ENCODE data around the gene TMEM115.

Gene TMEM115

DNA sequence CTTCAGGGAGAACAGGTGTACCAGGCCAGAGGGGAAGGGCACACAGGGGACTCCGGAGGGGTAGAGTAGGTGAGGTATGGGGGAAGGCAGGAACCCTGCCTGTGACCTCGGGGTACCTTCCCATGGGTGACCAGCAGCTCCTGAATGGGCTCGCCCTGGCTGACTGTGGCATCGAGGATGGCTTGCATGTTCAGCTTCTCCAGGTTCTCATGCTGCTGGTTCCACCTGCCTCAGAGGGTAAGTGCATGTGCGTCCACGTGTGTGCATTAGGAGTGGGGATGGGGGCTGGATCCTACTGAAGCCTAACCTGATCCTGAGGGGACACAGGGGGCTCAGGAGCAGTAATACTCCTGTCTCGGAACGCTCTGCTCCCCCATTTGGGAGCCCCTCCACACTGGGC, 14.3 kb downstream of the TMEM115 start:
- H3K27ac ChIP-seq: no peak overlapping the region; the same call in 1 of the 2 replicates
- TF ChIP-seq ZFX (IDR thresholded peaks at IDR 0.05; ENCODE audit: borderline replicate concordance): no peak
- TF ChIP-seq, protein P1, sequence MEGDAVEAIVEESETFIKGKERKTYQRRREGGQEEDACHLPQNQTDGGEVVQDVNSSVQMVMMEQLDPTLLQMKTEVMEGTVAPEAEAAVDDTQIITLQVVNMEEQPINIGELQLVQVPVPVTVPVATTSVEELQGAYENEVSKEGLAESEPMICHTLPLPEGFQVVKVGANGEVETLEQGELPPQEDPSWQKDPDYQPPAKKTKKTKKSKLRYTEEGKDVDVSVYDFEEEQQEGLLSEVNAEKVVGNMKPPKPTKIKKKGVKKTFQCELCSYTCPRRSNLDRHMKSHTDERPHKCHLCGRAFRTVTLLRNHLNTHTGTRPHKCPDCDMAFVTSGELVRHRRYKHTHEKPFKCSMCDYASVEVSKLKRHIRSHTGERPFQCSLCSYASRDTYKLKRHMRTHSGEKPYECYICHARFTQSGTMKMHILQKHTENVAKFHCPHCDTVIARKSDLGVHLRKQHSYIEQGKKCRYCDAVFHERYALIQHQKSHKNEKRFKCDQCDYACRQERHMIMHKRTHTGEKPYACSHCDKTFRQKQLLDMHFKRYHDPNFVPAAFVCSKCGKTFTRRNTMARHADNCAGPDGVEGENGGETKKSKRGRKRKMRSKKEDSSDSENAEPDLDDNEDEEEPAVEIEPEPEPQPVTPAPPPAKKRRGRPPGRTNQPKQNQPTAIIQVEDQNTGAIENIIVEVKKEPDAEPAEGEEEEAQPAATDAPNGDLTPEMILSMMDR (IDR thresholded peaks at IDR 0.05): no peak

DNA sequence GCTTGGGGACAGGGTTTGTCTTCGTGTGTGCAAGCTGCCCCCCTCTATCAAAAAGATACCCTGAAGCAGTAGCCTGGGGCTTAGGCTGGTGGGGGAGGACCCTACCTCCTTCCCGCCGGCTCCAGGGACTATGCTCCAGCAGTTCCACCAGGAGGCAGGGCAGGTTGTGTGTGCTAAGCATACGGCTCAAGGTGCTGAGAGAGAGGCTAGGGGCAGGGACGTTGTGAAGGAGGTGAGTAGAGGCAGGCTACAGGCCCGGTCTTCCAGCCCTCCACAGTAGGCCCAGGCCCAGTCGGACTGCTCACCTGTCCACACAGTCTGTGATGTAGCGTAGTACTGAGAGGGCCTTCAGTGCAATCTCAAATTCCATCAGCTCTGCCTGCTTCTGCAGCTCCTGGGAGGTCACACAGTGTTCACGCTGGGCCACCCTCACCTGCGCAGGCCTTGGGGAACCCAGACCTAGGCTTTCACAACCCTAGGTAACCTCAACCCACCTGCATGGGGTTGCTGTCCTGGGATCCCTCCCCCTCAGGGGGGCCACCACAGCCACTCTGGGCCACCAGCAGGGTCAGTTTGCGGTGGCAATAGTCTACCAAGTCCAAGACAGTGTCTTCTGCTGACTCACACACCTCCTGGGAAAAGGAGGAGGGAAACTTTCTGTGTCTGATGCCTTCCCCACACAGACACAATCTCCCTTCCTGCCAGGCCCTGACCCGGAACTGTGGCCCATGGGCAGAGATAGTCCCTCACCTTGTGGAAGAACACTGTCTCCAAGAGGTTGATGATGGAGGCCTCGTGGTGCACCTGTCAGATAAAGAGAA, 16.3 kb downstream of the TMEM115 start:
- no peak overlapping the region for H3K27ac ChIP-seq
- no peak for TF ChIP-seq ZFX (IDR thresholded peaks at IDR 0.05; ENCODE audit: borderline replicate concordance)
- TF ChIP-seq, protein P1 (IDR thresholded peaks at IDR 0.05): no peak

DNA sequence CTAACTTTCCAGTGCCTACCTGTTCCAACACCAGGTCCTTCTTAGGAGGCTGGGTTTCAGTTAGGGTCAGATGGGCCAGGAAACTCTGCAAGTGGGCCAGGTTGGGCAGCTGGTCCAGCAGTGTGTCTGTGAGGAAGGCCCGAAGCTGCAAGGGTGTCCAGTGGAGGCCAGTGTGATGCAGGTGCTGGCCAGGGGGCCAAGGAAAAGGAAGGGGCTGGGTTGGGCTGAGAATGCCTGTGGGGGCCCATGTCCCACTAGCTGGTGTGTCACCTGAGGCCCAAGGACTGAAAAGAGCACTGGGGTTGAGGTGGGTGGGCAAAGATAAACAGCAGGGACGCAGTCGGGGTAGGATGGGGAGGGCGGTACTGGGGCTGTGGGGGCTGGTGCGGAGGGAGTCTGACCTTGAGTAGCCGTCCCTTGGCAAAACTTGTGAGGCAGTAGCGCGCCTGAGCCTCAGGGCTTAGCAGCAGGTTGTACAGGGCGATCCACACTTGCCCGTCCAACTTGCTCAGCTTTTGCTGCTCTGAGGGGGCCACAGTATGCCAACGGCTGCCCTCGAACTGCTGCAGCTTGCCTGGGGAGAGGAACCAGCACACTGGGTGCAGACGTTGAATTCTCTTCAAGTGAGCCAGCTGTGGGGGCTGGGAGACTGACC, 17.2 kb downstream of the TMEM115 start:
- no peak for TF ChIP-seq ZFX (IDR thresholded peaks at IDR 0.05; ENCODE audit: borderline replicate concordance)
- TF ChIP-seq, protein P1 (IDR thresholded peaks at IDR 0.05): no peak

DNA sequence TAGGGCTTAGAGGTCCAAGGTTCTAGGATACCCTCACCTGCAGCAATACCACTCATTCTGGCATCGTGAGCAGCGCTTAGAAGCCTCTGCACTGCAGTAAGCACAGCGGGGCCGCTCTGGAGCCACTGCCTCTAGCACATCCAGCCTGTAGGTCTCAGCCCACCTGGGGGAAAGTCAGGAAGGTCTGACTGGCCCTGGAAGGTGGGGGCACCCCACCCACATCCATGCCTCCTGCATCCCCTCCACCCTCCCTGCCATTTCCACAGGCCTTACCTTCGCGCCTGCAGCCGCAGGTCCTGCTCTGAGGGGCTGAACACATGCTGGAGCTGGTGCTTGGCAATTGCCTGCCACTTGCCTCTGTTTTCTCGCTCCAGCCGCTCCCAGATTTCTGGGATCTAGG, 17.8 kb downstream of the TMEM115 start:
- TF ChIP-seq, protein P1 (IDR thresholded peaks at IDR 0.05): no peak
- no peak for TF ChIP-seq ZFX (IDR thresholded peaks at IDR 0.05; ENCODE audit: borderline replicate concordance)
- H3K27ac ChIP-seq: no peak overlapping the region

More for the DNA sequence above, 17.2 kb downstream of the TMEM115 start:
- H3K27ac ChIP-seq: no peak overlapping the region

DNA sequence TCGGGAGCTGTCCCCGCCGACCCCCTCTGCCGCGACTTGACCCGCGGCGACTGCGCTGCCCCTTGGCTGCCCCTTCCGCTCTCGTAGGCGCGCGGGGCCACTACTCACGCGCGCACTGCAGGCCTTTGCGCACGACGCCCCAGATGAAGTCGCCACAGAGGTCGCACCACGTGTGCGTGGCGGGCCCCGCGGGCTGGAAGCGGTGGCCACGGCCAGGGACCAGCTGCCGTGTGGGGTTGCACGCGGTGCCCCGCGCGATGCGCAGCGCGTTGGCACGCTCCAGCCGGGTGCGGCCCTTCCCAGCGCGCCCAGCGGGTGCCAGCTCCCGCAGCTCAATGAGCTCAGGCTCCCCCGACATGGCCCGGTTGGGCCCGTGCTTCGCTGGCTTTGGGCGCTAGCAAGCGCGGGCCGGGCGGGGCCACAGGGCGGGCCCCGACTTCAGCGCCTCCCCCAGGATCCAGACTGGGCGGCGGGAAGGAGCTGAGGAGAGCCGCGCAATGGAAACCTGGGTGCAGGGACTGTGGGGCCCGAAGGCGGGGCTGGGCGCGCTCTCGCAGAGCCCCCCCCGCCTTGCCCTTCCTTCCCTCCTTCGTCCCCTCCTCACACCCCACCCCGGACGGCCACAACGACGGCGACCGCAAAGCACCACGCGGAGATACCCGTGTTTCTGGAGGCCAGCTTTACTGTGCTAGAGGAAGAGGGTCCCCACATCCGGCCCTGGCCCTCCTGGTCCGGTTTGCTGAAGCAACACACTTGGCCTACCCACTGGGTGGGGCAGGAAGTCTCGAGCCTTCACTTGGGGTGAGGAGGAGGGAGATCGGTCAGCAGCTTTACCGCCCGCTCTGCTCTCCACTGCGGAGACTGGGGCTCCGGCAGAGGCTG, 18.6 kb downstream of the TMEM115 start, which contains the start of gene RASSF1:
TSS of gene RASSF1 (minus strand) at position 389 of the 882 bp plus-strand sequence. CDS start at position 358, 31 bp downstream.
- no peak within 1 kb of the TSS for H3K27ac ChIP-seq

DNA sequence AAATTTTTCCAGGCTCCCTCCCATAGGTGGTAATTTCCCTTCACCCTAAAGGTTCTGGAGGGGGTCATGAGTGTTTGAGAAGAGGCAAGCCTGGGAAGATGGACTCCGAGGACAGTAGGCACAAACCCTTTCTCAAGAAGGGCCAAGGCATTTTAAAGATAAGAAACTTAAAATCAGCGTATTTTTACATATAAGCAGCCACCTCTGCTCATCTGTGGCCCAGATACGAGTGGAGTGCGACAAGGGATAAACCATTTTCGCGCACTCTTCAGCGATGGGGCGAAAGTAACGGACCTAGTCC, 19.2 kb downstream of the TMEM115 start:
- H3K27ac ChIP-seq: no peak overlapping the region
- TF ChIP-seq ZFX (IDR thresholded peaks at IDR 0.05; ENCODE audit: borderline replicate concordance): no peak
- TF ChIP-seq, protein P1 (IDR thresholded peaks at IDR 0.05): no peak

More for the DNA sequence above, 18.6 kb downstream of the TMEM115 start, which contains the start of gene RASSF1:
- TF ChIP-seq ZFX (IDR thresholded peaks at IDR 0.05; ENCODE audit: borderline replicate concordance): no peak
- TF ChIP-seq, protein P1 (IDR thresholded peaks at IDR 0.05): no peak

Measured in 22Rv1 (cell line).